CD14-positive monocyte (primary cell): ENCODE measurements around the gene UBR2. TPM values are rescaled to one million over a fixed set of nuclear protein-coding genes. Genes with fewer than 3 reads are reported as not detected.
"Not testable (repeated sequence)": the region's sequence is repeated elsewhere in the genome, so short reads cannot be mapped to it uniquely, and the experiment has no call there.

Experiments used
- DNase-seq, 3 donors: peaks; one replicate each; pipeline ENCODE4 v3.0.0-alpha.2; 2011 to 2022
- H2AFZ ChIP-seq: 2 replicates; pipeline ENCODE4 v1.6.0; 2012; ENCODE audit warnings: mild to moderate bottlenecking, low read depth, low read length, inconsistent platforms; ENCODE audit not compliant: insufficient read depth, poor library complexity, severe bottlenecking
- H3K27ac ChIP-seq, 2 donors: 1 replicate in 1 of 2; 2 replicates in 1 of 2; pipeline ENCODE4 v1.5.1; 2012 to 2013; ENCODE audit warnings: low read length in 2 of 2, control low read depth in 1 of 2, inconsistent platforms in 1 of 2, low read depth in 1 of 2, mild to moderate bottlenecking in 1 of 2
- H3K27me3 ChIP-seq, 2 donors: one replicate each; pipeline versions ENCODE4 v1.6.0 to v1.6.1; 2011 to 2013; ENCODE audit warnings: low read length in 2 of 2; ENCODE audit not compliant: control insufficient read depth in 2 of 2, insufficient read depth in 2 of 2
- H3K36me3 ChIP-seq, 2 donors: replicated peaks in 1 of 2; 1 replicate in 1 of 2; 2 replicates in 1 of 2; pipeline versions ENCODE4 v1.5.1 to v1.6.1; 2012 to 2013; ENCODE audit warnings: low read length in 2 of 2, control low read depth in 1 of 2, inconsistent platforms in 1 of 2, mild to moderate bottlenecking in 1 of 2; ENCODE audit not compliant: insufficient read depth in 2 of 2, control insufficient read depth in 1 of 2
- H3K4me1 ChIP-seq, 2 donors: 1 replicate in 1 of 2; 2 replicates in 1 of 2; pipeline versions ENCODE4 v1.5.1 to v1.6.1; 2012 to 2013; ENCODE audit warnings: low read length in 2 of 2, control low read depth in 1 of 2, inconsistent platforms in 1 of 2, mild to moderate bottlenecking in 1 of 2, moderate library complexity in 1 of 2; ENCODE audit not compliant: insufficient read depth in 2 of 2, control insufficient read depth in 1 of 2
- H3K4me2 ChIP-seq: replicated peaks from 2 replicates; pipeline ENCODE3; 2012; ENCODE audit warnings: low read length, moderate library complexity, mild to moderate bottlenecking; ENCODE audit not compliant: poor library complexity, severe bottlenecking; ENCODE audit errors: extremely low read depth
- H3K4me3 ChIP-seq, 3 experiments: fragments of 200-600 bp in 1 of 3; sonication (generic) in 1 of 3; replicated peaks in 1 of 3; 1 replicate in 2 of 3; 2 replicates in 1 of 3; pipeline ENCODE4 v1.5.1; 2011 to 2013; ENCODE audit warnings: low read length in 3 of 3, mild to moderate bottlenecking in 3 of 3, control low read depth in 2 of 3, low read depth in 2 of 3, inconsistent platforms in 1 of 3, moderate library complexity in 1 of 3
- H3K79me2 ChIP-seq: 2 replicates; pipeline ENCODE4 v1.6.0; 2012; ENCODE audit warnings: mild to moderate bottlenecking, control low read depth, inconsistent platforms, low read length, moderate library complexity; ENCODE audit not compliant: insufficient read depth
- H3K9ac ChIP-seq: 2 replicates; pipeline ENCODE4 v1.6.0; 2017; ENCODE audit warnings: low read length, mild to moderate bottlenecking; ENCODE audit not compliant: insufficient read depth, poor library complexity, severe bottlenecking
- H3K9me3 ChIP-seq, 2 donors: replicated peaks in 1 of 2; 1 replicate in 1 of 2; 2 replicates in 1 of 2; pipeline versions ENCODE4 v1.5.1 to v1.6.1; 2012 to 2013; ENCODE audit warnings: low read length in 2 of 2, control low read depth in 1 of 2; ENCODE audit not compliant: control insufficient read depth in 1 of 2, insufficient read depth in 1 of 2
- H4K20me1 ChIP-seq: 2 replicates; pipeline ENCODE4 v1.6.0; 2012; ENCODE audit warnings: mild to moderate bottlenecking, low read length, control low read depth, moderate library complexity; ENCODE audit not compliant: insufficient read depth
- H3K27ac Mint-ChIP-seq, 7 donors: one replicate each; pipeline ENCODE4 v1.8.0; 2020; ENCODE audit warnings: mild to moderate bottlenecking in 7 of 7, mixed read lengths in 7 of 7, moderate library complexity in 6 of 7, inconsistent platforms in 2 of 7
- H3K27me3 Mint-ChIP-seq, 3 donors: one replicate each; pipeline ENCODE4 v1.8.0; 2021 to 2022; ENCODE audit warnings: low read depth in 3 of 3, mild to moderate bottlenecking in 3 of 3, mixed read lengths in 3 of 3, moderate library complexity in 3 of 3, inconsistent platforms in 1 of 3
- H3K36me3 Mint-ChIP-seq, 2 donors: one replicate each; pipeline ENCODE4 v1.8.0; 2020; ENCODE audit warnings: mixed read lengths in 2 of 2, inconsistent platforms in 1 of 2, mild to moderate bottlenecking in 1 of 2
- H3K4me1 Mint-ChIP-seq: one replicate; pipeline ENCODE4 v1.8.0; 2020; ENCODE audit warnings: mild to moderate bottlenecking, mixed read lengths
- H3K4me3 Mint-ChIP-seq, 2 donors: one replicate each; pipeline ENCODE4 v1.8.0; 2020; ENCODE audit warnings: mild to moderate bottlenecking in 2 of 2, mixed read lengths in 2 of 2, moderate library complexity in 1 of 2
- H3K9me3 Mint-ChIP-seq, 7 donors: one replicate each; pipeline ENCODE4 v1.8.0; 2020 to 2022; ENCODE audit warnings: mixed read lengths in 7 of 7, mild to moderate bottlenecking in 6 of 7, moderate library complexity in 6 of 7, inconsistent platforms in 2 of 7
- CTCF ChIP-seq: fragments of 200-600 bp; IDR thresholded peaks from one replicate; pipeline ENCODE4 v1.8.0; 2022; ENCODE audit warnings: antibody characterized with exemption, mild to moderate bottlenecking
- WGBS: methylation state at CpG from one replicate; pipeline ENCODE4 v1.1.5; 2013; ENCODE audit warnings: missing lambda C conversion rate; ENCODE audit not compliant: insufficient coverage; 5-methylcytosine and 5-hydroxymethylcytosine counted together
- intact Hi-C, 2 donors: fragments of 100-400 bp; cut with micrococcal nuclease; formaldehyde crosslinking; loops; one replicate each; pipeline versions ENCODE4 v1.15.0 to v1.15.1; 2023
- polyA plus RNA-seq, 3 donors: library from polyadenylated mRNA; depleted of rRNA in 1 of 3; unstranded in 2 of 3; stranded (reverse) in 1 of 3; fragments of 300-500 nt in 2 of 3; fragments of >200 nt in 1 of 3; fragmentation: Illumina TruSeq in 2 of 3; gene quantifications; 1 replicate in 2 of 3; 2 replicates in 1 of 3; pipeline ENCODE4 v1.2.3, GENCODE V29; 2012 to 2021

UBR2 gene
- polyA plus RNA-seq, 3 donors, result 9.0 to 17.8 (median 12.8) TPM

GRCh38 chr6:42604150-42604549 is 40.3 kb downstream of the UBR2 start:
- H3K79me2 ChIP-seq, result peaks cover 37% of the 10 kb centered on the region
- no peak overlapping the region for H3K27ac ChIP-seq
- Mint-ChIP-seq H3K27ac (no peak overlapping the region), H3K9me3 (no peaks in the 10 kb centered on the region), H3K4me3 (no peak overlapping the region), H3K36me3 (peaks cover 39 to 59% of the 10 kb centered on the region in 2 donors), H3K27me3 (peaks cover 0 to 2% (median 0%) of the 10 kb centered on the region in 3 donors), H3K4me1 (peaks cover 8% of the 10 kb centered on the region)
- no peak overlapping the region for H3K9ac ChIP-seq
- no peak overlapping the region for H3K4me3 ChIP-seq
- H3K9me3 ChIP-seq, result no peaks in the 10 kb centered on the region
- H4K20me1 ChIP-seq, result peaks cover 98% of the 10 kb centered on the region
- intact Hi-C loops, result no loop called here
- no peak for TF ChIP-seq CTCF
- no peak overlapping the region for H3K4me2 ChIP-seq
- peaks cover 33 to 78% of the 10 kb centered on the region in 2 donors for H3K36me3 ChIP-seq
- H3K4me1 ChIP-seq, result peaks cover 2 to 5% of the 10 kb centered on the region in 2 donors
- no peaks in the 10 kb centered on the region for H3K27me3 ChIP-seq
- DNase-seq, result no peak
- H2AFZ ChIP-seq, result no peak overlapping the region

DNA sequence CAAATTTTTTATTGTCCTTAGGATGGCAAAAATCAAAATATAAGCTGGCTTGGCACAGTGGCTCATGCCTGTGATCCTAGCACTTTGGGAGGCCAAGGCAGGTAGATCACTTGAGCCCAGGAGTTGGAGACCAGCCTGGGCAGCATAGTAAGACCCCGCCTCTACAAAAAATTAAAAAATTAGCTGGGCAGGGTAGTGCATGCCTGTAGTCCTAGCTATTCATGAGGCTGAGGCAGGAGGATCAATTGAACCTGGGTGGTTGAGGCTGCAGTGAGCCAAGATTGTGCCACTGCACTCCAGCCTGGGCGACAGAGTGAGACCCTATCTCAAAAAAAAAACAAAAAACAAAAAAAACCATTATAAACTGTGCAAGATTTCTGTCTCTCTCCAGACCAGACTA is 40.9 kb downstream of the UBR2 start:
- H3K27me3 ChIP-seq, H3K9me3 ChIP-seq, H3K9ac ChIP-seq, H3K4me3 ChIP-seq, H3K4me1 ChIP-seq, H3K27me3 Mint-ChIP-seq, DNase-seq, H3K4me3 Mint-ChIP-seq, H3K4me2 ChIP-seq, H3K4me1 Mint-ChIP-seq, H2AFZ ChIP-seq, intact Hi-C loops, H3K9me3 Mint-ChIP-seq: not testable (repeated sequence)
- peaks cover 39 to 80% of the 10 kb centered on the region in 2 donors for H3K36me3 ChIP-seq
- peaks cover 32% of the 10 kb centered on the region for H3K79me2 ChIP-seq
- Mint-ChIP-seq H3K36me3 (peaks cover 38 to 61% of the 10 kb centered on the region in 2 donors), H3K27ac (peak overlapping the region in 1 of 7 donors; percentile 36)
- peaks cover 92% of the 10 kb centered on the region for H4K20me1 ChIP-seq
- WGBS, result no CpG with 5 or more reads among the region's 2 CpGs
- H3K27ac ChIP-seq, result peak overlapping the region in 1 of 2 donors; percentile 40
